HEK293T (cell line): Measurements from ENCODE around the gene JRKL.

ENCODE experiments used
- HDGF ChIP-seq: fragments of 450-650 bp; IDR thresholded peaks from 2 replicates; pipeline ENCODE4 v1.6.1; 2017; ENCODE audit warnings: antibody characterized with exemption, borderline replicate concordance
- TARDBP ChIP-seq: fragments of 450-650 bp; IDR thresholded peaks from 2 replicates; pipeline ENCODE4 v1.6.1; 2016

GRCh38 chr11:96424693-96425092, 34.9 kb downstream of the JRKL start:
- TF ChIP-seq HDGF, result no peak
- TF ChIP-seq TARDBP, result no peak
